H1 (cell line): Measurements from ENCODE around the gene FMNL2.

ENCODE experiments used
- CEBPB ChIP-seq: IDR thresholded peaks from 2 replicates; pipeline ENCODE4 v1.6.1; 2012; ENCODE audit warnings: low read depth, low read length
- CHD2 ChIP-seq: IDR thresholded peaks from 2 replicates; pipeline ENCODE4 v1.6.1; 2012; ENCODE audit warnings: low read length, improper control_type of control experiment
- CTCF ChIP-seq, 3 experiments: IDR thresholded peaks; 1 replicate in 2 of 3; 2 replicates in 1 of 3; pipeline versions ENCODE4 v1.5.1 to v1.6.1; 2011; ENCODE audit warnings: low read length in 3 of 3, mild to moderate bottlenecking in 3 of 3, inconsistent platforms in 2 of 3, low read depth in 1 of 3, moderate library complexity in 1 of 3; ENCODE audit not compliant: insufficient read depth in 1 of 3; ENCODE audit errors: control extremely low read depth in 1 of 3
- EZH2 ChIP-seq: fragments of 200-600 bp; sonication (generic); IDR thresholded peaks from 2 replicates; pipeline ENCODE4 v1.7.1; 2012; ENCODE audit warnings: low read depth, mild to moderate bottlenecking, moderate library complexity, low read length, inconsistent platforms; ENCODE audit not compliant: severe bottlenecking
- MAFK ChIP-seq: IDR thresholded peaks from 2 replicates; pipeline ENCODE4 v1.6.1; 2012; ENCODE audit warnings: low read depth, mild to moderate bottlenecking, improper control_type of control experiment, low read length
- MAX ChIP-seq: IDR thresholded peaks from 2 replicates; pipeline ENCODE4 v1.6.1; 2012; ENCODE audit warnings: inconsistent platforms
- PHF8 ChIP-seq: fragments of 200-600 bp; sonication (generic); conservative IDR thresholded peaks from 2 replicates; pipeline ENCODE4 v1.7.1; 2012; ENCODE audit warnings: low read depth, mild to moderate bottlenecking, inconsistent platforms, low read length, moderate library complexity
- POLR2A ChIP-seq, 2 experiments: IDR thresholded peaks; 1 replicate in 1 of 2; 2 replicates in 1 of 2; pipeline ENCODE4 v1.6.1; 2011; ENCODE audit warnings: low read depth in 2 of 2, low read length in 2 of 2, mild to moderate bottlenecking in 2 of 2; ENCODE audit errors: control extremely low read depth in 1 of 2
- RXRA ChIP-seq: IDR thresholded peaks from 2 replicates; pipeline ENCODE4 v1.6.1; 2011; ENCODE audit warnings: low read depth, mild to moderate bottlenecking, low read length, moderate library complexity; ENCODE audit not compliant: insufficient read depth
- SIN3A ChIP-seq, 2 experiments: IDR thresholded peaks in 1 of 2; conservative IDR thresholded peaks in 1 of 2; 2 replicates each; pipeline ENCODE4 v1.6.1; 2011 to 2012; ENCODE audit warnings: low read length in 2 of 2, improper control_type of control experiment in 1 of 2, low read depth in 1 of 2, mild to moderate bottlenecking in 1 of 2
- USF2 ChIP-seq: IDR thresholded peaks from 2 replicates; pipeline ENCODE4 v1.6.1; 2011; ENCODE audit warnings: low read length, improper control_type of control experiment

- no peak for TF ChIP-seq MAFK
- TF ChIP-seq EZH2, result no peak
- no peak for TF ChIP-seq RXRA
- TF ChIP-seq SIN3A (conservative IDR thresholded peaks at IDR 0.05 in 1 of 2, IDR thresholded peaks at IDR 0.05 in 1 of 2; ENCODE audit: low read depth in 1 of 2, low read length in 2 of 2), result no peak
- no peak for TF ChIP-seq MAX
- TF ChIP-seq USF2, result no peak
- TF ChIP-seq CTCF (IDR thresholded peaks at IDR 0.05; ENCODE audit: control extremely low read depth in 1 of 3, insufficient read depth in 1 of 3, low read depth in 1 of 3, low read length in 3 of 3), result no peak
- no peak for TF ChIP-seq PHF8
- no peak for TF ChIP-seq POLR2A (IDR thresholded peaks at IDR 0.05; ENCODE audit: control extremely low read depth in 1 of 2, low read depth in 2 of 2, low read length in 2 of 2)
- no peak for TF ChIP-seq CEBPB
- TF ChIP-seq CHD2, result no peak
These were observed 61.8 kb downstream of the FMNL2 start for GRCh38 chr2:152396763-152397162.
